ENCODE measurements around the gene ACVR1.

Gene ACVR1

DNA sequence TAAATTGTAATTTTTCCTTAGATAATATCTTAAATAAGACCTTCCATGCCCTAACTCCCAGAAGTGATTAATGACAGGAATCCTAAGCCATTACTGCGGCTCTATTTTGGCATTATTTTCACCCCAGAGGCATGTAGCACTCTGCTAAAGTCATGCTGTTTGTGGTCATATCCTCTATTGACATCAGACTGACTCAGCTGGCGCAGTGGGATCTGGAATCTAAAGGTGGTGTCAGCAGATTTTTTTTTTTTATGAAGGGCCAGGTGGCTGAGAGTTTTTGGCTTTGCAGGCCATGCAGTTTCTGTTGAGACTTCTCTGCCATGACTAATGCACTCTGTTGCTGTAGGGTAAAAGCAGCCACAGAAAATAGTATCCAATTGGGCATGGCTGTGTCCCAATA lies 183.4 kb downstream of the ACVR1 start:
- H3K9me3 ChIP-seq: no peaks in the 10 kb centered on the region
- no peak for DNase-seq
- no peaks in the 10 kb centered on the region for H3K36me3 ChIP-seq
- no peaks in the 10 kb centered on the region for H3K27me3 ChIP-seq
- H3K4me3 ChIP-seq (ENCODE audit: low read depth, low read length): no peak overlapping the region
- no peaks in the 10 kb centered on the region for H3K4me1 ChIP-seq
- TF ChIP-seq, protein P1, sequence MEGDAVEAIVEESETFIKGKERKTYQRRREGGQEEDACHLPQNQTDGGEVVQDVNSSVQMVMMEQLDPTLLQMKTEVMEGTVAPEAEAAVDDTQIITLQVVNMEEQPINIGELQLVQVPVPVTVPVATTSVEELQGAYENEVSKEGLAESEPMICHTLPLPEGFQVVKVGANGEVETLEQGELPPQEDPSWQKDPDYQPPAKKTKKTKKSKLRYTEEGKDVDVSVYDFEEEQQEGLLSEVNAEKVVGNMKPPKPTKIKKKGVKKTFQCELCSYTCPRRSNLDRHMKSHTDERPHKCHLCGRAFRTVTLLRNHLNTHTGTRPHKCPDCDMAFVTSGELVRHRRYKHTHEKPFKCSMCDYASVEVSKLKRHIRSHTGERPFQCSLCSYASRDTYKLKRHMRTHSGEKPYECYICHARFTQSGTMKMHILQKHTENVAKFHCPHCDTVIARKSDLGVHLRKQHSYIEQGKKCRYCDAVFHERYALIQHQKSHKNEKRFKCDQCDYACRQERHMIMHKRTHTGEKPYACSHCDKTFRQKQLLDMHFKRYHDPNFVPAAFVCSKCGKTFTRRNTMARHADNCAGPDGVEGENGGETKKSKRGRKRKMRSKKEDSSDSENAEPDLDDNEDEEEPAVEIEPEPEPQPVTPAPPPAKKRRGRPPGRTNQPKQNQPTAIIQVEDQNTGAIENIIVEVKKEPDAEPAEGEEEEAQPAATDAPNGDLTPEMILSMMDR (IDR thresholded peaks at IDR 0.05; ENCODE audit: low read depth, low read length): no peak

DNA sequence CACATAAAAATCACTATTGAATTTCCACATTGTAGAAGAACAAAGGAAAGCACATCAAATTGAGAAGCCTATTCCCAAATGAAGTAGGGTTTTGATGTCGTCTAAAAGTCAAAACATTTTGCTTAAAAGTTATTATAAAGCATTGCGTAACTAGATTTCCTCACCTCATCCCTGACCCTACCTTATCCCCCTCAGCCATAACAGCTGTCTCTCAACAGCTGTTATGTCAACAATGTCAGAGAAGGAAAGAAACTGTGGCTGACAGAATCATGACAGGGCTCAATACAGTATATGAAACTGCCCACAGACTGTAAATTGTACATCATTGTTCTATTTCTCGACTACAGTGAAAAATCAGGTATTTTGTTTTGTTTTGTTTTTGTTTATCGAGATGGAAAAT lies 184.4 kb downstream of the ACVR1 start:
- Histone ChIP-seq H3K9me3 (no peaks in the 10 kb centered on the region), H3K4me1 (no peaks in the 10 kb centered on the region), H3K4me3 (ENCODE audit: low read depth, low read length) (no peak overlapping the region), H3K36me3 (no peaks in the 10 kb centered on the region), H3K27me3 (no peaks in the 10 kb centered on the region)
- TF ChIP-seq, protein P1 (IDR thresholded peaks at IDR 0.05; ENCODE audit: low read depth, low read length): no peak
- DNase-seq: no peak

DNA sequence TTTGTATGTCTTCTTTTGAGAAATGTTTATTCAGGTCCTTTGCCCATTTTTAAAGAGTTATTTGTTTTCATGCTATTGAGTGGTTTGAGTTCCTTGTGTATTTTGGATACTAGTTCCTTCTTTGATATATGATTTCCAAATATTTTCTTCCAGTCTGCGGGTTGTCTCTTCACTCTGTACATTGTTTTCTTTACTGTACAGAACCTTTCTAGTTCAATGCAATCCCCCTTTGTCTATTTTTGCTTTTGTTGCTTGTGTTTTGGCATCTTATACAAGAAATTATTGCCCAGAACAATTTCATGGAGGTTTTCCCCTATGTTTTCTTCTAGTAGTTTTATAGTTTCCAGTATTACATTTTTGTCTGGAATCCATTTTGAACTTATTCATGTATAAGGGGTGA lies 185.0 kb downstream of the ACVR1 start:
- Histone ChIP-seq H3K27me3 (no peaks in the 10 kb centered on the region), H3K4me3 (ENCODE audit: low read depth, low read length) (no peak overlapping the region), H3K36me3 (no peaks in the 10 kb centered on the region), H3K9me3 (no peaks in the 10 kb centered on the region), H3K4me1 (no peaks in the 10 kb centered on the region)
- DNase-seq: no peak
- TF ChIP-seq, protein P1 (IDR thresholded peaks at IDR 0.05; ENCODE audit: low read depth, low read length): no peak
